Fibroblast of villous mesenchyme (primary cell): Measurements from ENCODE around the gene DUOXA2. TPM values are rescaled to one million over a fixed set of nuclear protein-coding genes. Genes with fewer than 3 reads are reported as not detected.
"Not testable (repeated sequence)": the region's sequence is repeated elsewhere in the genome, so short reads cannot be mapped to it uniquely, and the experiment has no call there.

Experiments used
- DNase-seq: peaks from one replicate; pipeline ENCODE4 v3.0.0-alpha.2; 2010; ENCODE audit warnings: low read depth
- H3K4me3 ChIP-seq: 2 replicates; pipeline ENCODE4 v1.5.1; 2011; ENCODE audit warnings: low read depth, mild to moderate bottlenecking, low read length
- CTCF ChIP-seq: IDR thresholded peaks from 2 replicates; pipeline ENCODE4 v1.5.1; 2012; ENCODE audit warnings: low read depth, mild to moderate bottlenecking, low read length; ENCODE audit not compliant: insufficient read depth
- total RNA-seq: library from RNA; depleted of rRNA; stranded (reverse); fragments of >200 nt; gene quantifications from 2 replicates; pipeline ENCODE4 v1.2.3, GENCODE V29; 2012

The DUOXA2 gene
- not detected in 2 replicates for total RNA-seq

GRCh38 chr15:45114076-45114750, at the start of gene DUOXA2, which contains the start of gene DUOX2:
Gene DUOXA2, plus strand, starts transcription at chr15:45114326. Its CDS starts 280 bp downstream, at chr15:45114606.
Gene DUOX2, minus strand, starts transcription at chr15:45114172. Its CDS starts 761 bp downstream, at chr15:45113411.
- no peak for DNase-seq
- H3K4me3 ChIP-seq, result no peak within 1 kb of the TSS
- TF ChIP-seq CTCF, result no peak

GRCh38 chr15:45064386-45064785, 49.7 kb upstream of the DUOXA2 start:
- TF ChIP-seq CTCF, result no peak
- peak; percentile 51 for DNase-seq
- no peak overlapping the region for H3K4me3 ChIP-seq

GRCh38 chr15:45069942-45070360, 44.2 kb upstream of the DUOXA2 start:
- not testable (repeated sequence) for DNase-seq, H3K4me3 ChIP-seq

GRCh38 chr15:45073602-45074001, 40.5 kb upstream of the DUOXA2 start:
- not testable (repeated sequence) for DNase-seq

GRCh38 chr15:45075440-45076320, 38.4 kb upstream of the DUOXA2 start:
- not testable (repeated sequence) for DNase-seq, H3K4me3 ChIP-seq

More at GRCh38 chr15:45073602-45074001, 40.5 kb upstream of the DUOXA2 start:
- H3K4me3 ChIP-seq, result not testable (repeated sequence)

- H3K4me3 ChIP-seq, DNase-seq: not testable (repeated sequence)
Observed at GRCh38 chr15:45077391-45077790, 36.7 kb upstream of the DUOXA2 start.

GRCh38 chr15:45079201-45079600, 34.9 kb upstream of the DUOXA2 start:
- DNase-seq, H3K4me3 ChIP-seq: not testable (repeated sequence)

GRCh38 chr15:45079628-45080246, 34.4 kb upstream of the DUOXA2 start:
- not testable (repeated sequence) for H3K4me3 ChIP-seq, DNase-seq

GRCh38 chr15:45080593-45080992, 33.5 kb upstream of the DUOXA2 start:
- DNase-seq, H3K4me3 ChIP-seq: not testable (repeated sequence)

GRCh38 chr15:45082412-45082811, 31.7 kb upstream of the DUOXA2 start:
- peak; percentile 28 for DNase-seq
- H3K4me3 ChIP-seq, result not testable (repeated sequence)

- TF ChIP-seq CTCF, result no peak
- DNase-seq, result no peak
- H3K4me3 ChIP-seq, result no peak overlapping the region
Observed at GRCh38 chr15:45083223-45083622, 30.9 kb upstream of the DUOXA2 start.
